ENCODE results near the gene ITGA11.

ITGA11 gene

GRCh38 chr15:68352401-68353062 lies 79.4 kb downstream of the ITGA11 start:
- DNase-seq (ENCODE audit: low spot score), result no peak

GRCh38 chr15:68349151-68349550 lies 82.8 kb downstream of the ITGA11 start:
- no peak for DNase-seq (ENCODE audit: low spot score)

DNA sequence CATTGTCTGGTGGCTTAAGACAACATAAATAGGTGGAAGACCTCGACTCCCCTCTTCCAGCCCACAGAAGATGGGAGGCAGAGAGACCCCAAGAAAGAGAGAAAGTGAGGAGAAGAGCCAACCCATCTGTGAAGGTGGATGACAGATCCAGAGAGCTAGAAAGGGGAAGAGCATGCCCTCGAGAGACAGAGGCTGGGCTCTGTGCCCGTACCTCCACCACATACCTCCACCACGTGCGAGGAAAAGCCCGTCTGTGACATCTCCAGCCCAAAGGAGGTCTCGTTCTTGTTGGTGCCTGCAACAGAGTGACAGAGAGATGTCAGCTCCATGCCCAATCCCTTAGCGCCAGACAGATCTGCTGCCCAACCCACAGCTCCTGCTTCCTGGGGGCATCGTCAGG lies 83.4 kb downstream of the ITGA11 start:
- no peak for DNase-seq (ENCODE audit: low spot score)

DNA sequence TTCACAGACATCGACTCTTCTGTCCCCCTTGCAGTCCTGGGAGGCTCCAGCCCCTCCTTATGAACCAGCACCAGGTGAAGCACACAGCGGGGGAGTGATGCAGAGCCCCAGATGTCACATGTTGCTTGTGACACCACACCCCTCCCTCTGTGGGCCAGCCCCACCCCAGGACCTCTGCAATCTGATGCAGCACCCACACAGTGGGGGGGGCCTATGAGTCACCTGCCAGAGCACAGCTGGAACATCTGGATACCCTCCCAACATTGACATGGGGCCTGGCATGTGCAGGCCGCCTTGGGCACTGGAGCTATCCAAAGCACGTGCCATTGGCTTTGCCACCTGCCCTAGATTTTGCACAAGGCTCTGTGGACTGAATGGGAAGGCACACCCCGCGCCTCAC lies 83.9 kb downstream of the ITGA11 start:
- DNase-seq (ENCODE audit: low spot score), result no peak

DNA sequence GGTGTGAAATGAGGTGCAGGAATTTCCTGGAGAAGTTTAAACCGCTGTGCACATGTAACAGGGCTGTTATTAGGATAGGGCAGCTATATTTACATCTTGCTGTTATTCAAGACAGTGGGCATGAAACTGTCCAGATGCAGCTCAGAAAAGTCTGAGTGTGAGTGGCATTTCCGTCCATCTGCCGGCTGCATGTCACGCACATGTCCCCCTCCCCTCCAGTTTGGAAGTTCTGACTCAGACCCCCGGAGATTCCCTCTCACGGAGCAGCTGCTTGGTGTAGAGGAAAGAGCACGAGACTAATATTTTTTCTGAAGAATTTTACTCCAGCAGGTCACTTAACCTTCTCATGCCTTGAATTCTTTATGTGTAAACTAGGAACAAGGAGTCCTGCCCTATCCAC lies 84.6 kb downstream of the ITGA11 start:
- no peak for DNase-seq (ENCODE audit: low spot score)

- no peak for DNase-seq (ENCODE audit: low spot score)
These were observed 85.0 kb downstream of the ITGA11 start for GRCh38 chr15:68346979-68347378.

- no peak for DNase-seq (ENCODE audit: low spot score)
These were observed 86.5 kb downstream of the ITGA11 start for GRCh38 chr15:68345481-68345880.

GRCh38 chr15:68344600-68344999 lies 87.4 kb downstream of the ITGA11 start:
- DNase-seq (ENCODE audit: low spot score), result no peak

GRCh38 chr15:68343579-68344225 lies 88.3 kb downstream of the ITGA11 start:
- DNase-seq (ENCODE audit: low spot score), result no peak

DNA sequence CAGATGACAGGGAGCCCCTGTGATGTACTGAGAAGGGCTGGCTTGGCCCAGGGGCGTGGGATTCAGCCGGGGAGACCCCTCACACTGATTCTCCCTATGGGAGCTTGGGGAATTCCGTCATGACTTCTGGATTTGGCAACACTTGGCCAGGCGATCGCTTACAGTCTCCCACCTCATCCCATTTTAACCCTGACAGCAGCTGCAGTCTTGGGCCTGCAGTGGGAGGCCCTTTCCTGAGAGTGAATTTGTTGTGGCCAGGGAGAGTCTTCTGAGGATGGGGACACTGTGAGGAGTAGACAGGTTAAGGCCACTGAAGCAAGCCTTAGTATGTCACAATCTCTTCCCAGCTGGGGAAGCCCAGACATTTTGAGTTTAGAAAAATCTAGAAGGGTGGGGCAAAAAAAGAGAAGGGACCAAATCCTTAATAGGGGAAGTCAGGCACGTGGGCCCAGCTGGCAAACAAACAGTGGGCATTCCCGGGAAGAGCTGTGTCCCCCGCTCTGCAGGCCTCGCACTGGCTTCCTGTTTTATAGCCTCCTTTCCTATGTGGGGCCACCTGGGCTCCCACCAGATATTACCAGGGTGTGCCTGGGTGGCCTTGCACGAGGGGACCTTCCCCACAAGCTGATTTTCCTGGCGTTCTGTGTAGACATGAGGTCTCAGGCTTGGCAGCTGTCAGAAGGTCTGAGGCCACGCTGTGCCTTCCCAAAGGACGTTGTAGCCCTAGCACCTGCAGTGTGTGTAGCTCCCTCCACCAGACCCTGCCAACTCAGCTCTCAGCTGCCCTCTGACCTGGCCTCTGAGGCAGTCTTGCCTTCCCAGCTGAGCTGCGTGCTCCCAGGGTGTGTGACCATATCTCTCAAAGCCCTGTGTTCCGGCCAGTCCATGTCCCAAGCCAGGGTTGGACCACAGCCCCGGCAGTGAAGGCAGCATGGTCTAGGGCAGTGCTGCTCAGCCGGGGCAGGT lies 89.9 kb downstream of the ITGA11 start:
- no peak for DNase-seq (ENCODE audit: low spot score)

DNA sequence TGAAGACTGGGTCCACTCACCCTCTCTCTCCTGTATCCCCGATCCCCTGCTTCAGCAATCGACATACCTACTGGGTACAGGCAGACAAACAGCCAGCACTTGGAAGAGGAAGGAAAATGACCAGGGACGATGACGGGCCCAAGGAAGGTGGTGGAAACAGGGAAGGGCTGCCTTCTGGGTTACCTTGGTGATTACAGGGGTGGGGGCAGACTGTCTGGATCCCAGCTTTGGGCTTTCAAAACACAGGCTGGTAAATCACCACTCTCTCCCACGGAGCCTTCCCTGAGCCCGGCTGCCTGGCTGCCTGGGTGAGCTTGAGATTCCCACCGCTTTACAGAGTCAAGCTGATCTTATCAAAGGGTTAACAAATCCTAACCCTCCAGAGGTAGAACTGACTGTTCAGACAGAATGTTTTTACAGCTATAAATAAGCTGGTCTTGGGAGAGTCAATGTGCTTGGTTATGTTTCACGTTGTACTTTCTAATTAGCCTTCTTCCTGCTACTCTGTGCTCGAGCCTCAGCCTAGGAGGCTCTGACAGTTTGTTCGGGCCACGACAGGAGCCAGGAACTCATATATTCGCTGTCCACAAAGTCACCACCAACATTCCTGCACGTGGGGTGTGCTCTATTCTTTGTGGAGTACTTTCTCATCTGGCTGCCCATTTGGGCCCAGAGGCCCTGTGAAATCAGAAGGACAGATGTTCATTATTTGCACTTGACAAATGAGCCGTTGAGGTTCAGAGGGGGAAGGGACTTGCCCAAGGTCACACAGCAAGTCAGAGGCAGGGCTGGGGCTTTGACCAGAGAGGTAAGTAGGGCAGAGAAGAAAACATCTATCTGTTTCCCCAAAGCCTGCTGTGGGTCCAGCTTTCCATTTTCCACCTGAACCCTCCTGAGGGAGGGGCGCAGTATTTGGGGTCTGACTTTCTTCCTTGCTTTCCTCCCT lies 91.0 kb downstream of the ITGA11 start:
- no peak for DNase-seq (ENCODE audit: low spot score)

DNA sequence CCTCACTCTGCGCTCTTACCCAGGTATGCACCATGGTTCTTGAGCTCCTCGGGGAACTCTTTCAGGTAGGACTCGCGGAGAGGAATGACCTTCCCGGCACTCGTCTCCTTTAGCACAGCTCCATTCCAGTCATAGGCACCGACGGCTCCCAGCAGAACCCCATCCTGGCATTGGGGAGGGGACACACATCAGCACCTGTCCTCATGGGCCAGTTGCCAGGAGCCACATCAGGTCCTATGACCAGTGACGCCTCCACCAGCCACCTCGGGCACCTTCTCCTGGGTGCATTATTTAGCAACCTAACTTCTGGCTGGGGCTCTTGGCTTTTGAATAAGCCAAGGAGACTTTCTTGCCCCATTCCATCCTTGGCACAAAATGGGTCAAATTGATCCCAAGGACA lies 92.5 kb downstream of the ITGA11 start:
- DNase-seq (ENCODE audit: low spot score), result no peak

GRCh38 chr15:68337826-68338225 lies 94.1 kb downstream of the ITGA11 start:
- no peak for DNase-seq (ENCODE audit: low spot score)

DNA sequence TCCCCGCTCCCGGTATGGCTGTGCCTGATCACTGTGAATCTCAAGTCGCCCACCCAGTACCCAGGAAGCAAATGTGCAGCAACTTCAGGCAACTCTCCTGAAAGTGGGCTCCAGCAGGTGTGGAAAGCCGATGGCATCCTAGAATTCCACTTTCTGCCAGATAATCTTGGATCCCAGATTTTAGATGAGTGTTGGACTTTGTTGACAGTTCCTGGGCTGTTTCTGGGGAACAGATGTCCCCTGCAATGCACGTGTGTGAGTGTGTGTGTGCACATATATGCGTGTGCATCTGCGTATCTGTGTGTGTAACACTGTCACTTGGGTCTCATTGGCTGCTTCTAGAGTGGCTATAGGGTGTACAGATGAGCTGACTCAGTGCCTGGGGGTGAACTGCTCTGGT lies 95.4 kb downstream of the ITGA11 start:
- DNase-seq (ENCODE audit: low spot score), result no peak

DNA sequence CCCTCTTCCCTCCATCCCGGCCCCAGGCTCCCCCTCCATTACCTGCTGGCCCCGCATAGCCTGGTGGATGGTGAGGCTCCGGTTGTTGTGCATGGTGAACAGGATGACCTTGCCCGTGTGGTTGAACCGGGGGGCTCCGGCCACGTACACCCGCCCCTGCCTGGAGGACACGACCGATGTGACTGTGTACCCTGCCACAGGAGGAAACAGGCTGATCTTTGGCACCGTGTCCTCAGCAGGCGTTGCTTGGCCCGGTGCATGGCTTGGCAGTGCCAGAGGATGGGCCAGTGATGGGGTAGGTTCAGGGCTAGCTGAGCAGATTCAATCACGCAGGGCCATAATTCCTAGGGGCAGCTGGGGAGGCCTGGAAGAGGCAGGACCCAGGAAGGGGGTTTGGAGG lies 96.3 kb downstream of the ITGA11 start:
- no peak for DNase-seq (ENCODE audit: low spot score)

GRCh38 chr15:68335251-68335650 lies 96.7 kb downstream of the ITGA11 start:
- DNase-seq (ENCODE audit: low spot score), result peak; percentile 58

DNA sequence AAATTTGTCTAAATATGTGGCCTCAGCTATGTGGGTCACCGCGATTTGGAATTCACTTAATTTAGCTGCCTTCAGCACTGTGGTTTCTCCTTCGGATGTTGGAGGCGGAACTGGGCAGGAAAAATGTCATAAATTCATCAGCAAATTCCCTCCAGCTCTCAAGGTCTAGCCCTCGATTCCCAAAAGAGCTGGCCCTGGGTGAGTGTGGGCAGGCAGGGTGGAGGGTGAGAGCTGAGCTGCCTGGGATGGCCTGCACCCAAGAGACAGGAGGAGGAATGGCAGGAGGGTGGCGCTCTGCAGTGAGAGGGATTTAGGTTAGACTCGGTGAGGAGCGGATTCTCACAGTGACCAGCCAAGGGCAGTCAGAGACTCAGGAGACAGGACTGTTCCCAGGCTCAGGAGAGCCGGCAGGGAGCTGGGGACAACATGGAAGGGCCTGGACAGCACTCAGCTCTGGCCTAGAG lies 97.3 kb downstream of the ITGA11 start:
- DNase-seq (ENCODE audit: low spot score), result no peak

DNA sequence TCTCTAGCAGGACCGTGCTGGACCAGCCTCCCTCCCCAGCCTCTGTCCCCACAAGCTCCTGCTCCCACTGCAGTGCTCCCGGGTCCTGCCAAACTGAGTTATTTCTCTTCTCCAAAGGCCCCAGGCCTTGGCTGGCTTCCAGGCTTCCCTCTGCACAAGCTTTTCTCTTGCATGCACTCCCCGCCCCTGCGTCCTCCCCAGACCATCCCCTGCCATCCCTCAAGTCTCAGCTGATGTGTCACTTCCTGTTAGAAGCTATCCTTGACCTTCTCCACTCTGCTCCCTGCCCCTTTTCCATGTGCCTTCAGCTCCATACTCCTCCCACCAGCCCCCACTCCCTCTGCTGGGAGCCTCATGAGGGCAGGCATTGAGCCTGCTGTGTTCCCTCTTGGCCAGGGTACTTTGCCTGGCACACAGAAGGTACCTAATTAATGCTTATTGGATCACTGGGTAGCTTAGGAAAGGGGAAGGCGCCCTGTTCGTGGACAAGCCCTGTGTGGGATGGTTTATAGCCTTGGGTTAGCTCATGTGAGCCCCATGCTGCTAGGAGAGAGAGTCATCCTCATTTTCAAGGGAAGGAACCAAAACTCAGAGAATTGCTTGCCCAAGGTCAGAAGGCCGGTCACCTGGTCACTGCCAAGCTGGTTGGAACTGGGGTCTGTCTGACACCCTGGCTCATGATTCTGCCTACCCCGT lies 98.0 kb downstream of the ITGA11 start:
- no peak for DNase-seq (ENCODE audit: low spot score)

DNA sequence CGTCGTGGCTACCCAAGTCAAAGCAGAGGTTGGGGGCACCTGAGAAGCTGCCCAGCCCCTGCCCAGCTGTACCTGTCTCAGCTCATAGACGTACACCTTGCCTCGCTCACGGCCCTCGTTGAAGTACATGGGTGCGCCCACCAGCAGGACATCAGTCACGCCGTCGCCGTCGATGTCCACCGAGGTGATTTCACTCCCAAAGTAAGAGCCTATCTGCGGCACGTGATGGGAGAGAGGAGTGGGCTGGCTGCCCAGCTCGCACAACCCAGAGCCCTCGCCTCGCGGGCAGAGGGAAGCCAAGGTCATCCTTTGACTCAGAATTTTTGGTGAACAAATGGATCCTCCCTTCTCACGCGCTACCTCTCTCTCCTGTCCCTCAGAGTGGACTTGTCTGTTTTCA lies 99.7 kb downstream of the ITGA11 start:
- no peak for DNase-seq (ENCODE audit: low spot score)

GRCh38 chr15:68330901-68331300 lies 101.1 kb downstream of the ITGA11 start:
- peak; percentile 77 for DNase-seq (ENCODE audit: low spot score)

- DNase-seq (ENCODE audit: low spot score), result no peak
These were observed 101.5 kb downstream of the ITGA11 start for GRCh38 chr15:68330416-68330815.
